Neural crest cell (in vitro differentiated cells): ENCODE data around the gene FOXP2. TPM values are rescaled to one million over a fixed set of nuclear protein-coding genes. Genes with fewer than 3 reads are reported as not detected.
A peak's percentile ranks its signal among the peaks of the same experiment; 100 is the strongest.
"Not testable (repeated sequence)": the region's sequence is repeated elsewhere in the genome, so short reads cannot be mapped to it uniquely, and the experiment has no call there.

Experiments
- DNase-seq: peaks from one replicate; pipeline ENCODE4 v3.0.0; 2021; ENCODE audit warnings: low read depth, mixed read lengths, low spot score
- H3K27ac Mint-ChIP-seq: one replicate; pipeline ENCODE4 v1.8.0; 2021; ENCODE audit warnings: mild to moderate bottlenecking, mixed read lengths; ENCODE audit not compliant: unreplicated experiment
- H3K27me3 Mint-ChIP-seq: 2 replicates; pipeline ENCODE4 v1.8.0; 2021; ENCODE audit warnings: low read depth, mild to moderate bottlenecking, mixed read lengths
- H3K36me3 Mint-ChIP-seq: 2 replicates; pipeline ENCODE4 v1.8.0; 2021; ENCODE audit warnings: low read depth, mild to moderate bottlenecking, mixed read lengths
- H3K4me1 Mint-ChIP-seq: 2 replicates; pipeline ENCODE4 v1.8.0; 2021; ENCODE audit warnings: mixed read lengths
- H3K4me3 Mint-ChIP-seq: one replicate; pipeline ENCODE4 v1.8.0; 2021; ENCODE audit warnings: mild to moderate bottlenecking, mixed read lengths
- H3K9me3 Mint-ChIP-seq: 2 replicates; pipeline ENCODE4 v1.8.0; 2021; ENCODE audit warnings: mixed read lengths
- total RNA-seq: library from RNA; stranded (reverse); gene quantifications from 2 replicates; pipeline ENCODE4 v1.2.1, GENCODE V29; 2021
- TF ChIP-seq, protein P1 (sequence below): fragments of 200-600 bp; sonication (generic); conservative IDR thresholded peaks from 2 replicates; pipeline ENCODE4 v1.5.0; 2021; ENCODE audit warnings: antibody characterized with exemption, mild to moderate bottlenecking

The FOXP2 gene
- total RNA-seq, 1 donor from 2014 or later = 7.1 TPM

DNA sequence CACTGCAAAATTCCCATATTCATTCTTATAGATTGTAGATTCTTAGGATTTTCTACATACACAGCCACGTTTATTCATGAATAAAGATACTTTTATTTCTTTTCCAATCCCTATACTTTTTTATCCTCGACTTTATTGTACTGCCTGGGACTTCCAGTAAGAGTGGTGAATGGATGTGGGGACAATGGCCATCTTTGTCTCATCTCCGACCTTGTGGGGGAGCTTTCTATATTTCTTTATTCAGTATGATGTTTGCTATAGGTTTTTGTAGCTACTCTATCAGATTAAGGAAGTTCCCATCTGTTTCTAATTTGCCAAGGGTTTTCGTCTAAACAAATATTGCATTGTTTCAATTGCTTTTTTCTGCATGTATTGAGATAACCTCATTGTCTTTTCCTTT lies 184.3 kb downstream of the FOXP2 start:
- no peak overlapping the region for H3K27ac Mint-ChIP-seq

GRCh38 chr7:114606100-114606499 lies 191.5 kb downstream of the FOXP2 start:
- Mint-ChIP-seq H3K27ac (no peak overlapping the region), H3K4me1 (no peaks in the 10 kb centered on the region), H3K9me3 (no peaks in the 10 kb centered on the region), H3K27me3 (no peaks in the 10 kb centered on the region), H3K36me3 (no peaks in the 10 kb centered on the region), H3K4me3 (no peak overlapping the region)
- TF ChIP-seq, protein P1, sequence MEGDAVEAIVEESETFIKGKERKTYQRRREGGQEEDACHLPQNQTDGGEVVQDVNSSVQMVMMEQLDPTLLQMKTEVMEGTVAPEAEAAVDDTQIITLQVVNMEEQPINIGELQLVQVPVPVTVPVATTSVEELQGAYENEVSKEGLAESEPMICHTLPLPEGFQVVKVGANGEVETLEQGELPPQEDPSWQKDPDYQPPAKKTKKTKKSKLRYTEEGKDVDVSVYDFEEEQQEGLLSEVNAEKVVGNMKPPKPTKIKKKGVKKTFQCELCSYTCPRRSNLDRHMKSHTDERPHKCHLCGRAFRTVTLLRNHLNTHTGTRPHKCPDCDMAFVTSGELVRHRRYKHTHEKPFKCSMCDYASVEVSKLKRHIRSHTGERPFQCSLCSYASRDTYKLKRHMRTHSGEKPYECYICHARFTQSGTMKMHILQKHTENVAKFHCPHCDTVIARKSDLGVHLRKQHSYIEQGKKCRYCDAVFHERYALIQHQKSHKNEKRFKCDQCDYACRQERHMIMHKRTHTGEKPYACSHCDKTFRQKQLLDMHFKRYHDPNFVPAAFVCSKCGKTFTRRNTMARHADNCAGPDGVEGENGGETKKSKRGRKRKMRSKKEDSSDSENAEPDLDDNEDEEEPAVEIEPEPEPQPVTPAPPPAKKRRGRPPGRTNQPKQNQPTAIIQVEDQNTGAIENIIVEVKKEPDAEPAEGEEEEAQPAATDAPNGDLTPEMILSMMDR = no peak
- no peak for DNase-seq

More for the DNA sequence above, 184.3 kb downstream of the FOXP2 start:
- peaks cover 6% of the 10 kb centered on the region for H3K4me1 Mint-ChIP-seq
- H3K27me3 Mint-ChIP-seq = no peaks in the 10 kb centered on the region
- TF ChIP-seq, protein P1 = no peak
- no peak for DNase-seq
- no peaks in the 10 kb centered on the region for H3K36me3 Mint-ChIP-seq
- H3K4me3 Mint-ChIP-seq = no peak overlapping the region
- no peaks in the 10 kb centered on the region for H3K9me3 Mint-ChIP-seq

DNA sequence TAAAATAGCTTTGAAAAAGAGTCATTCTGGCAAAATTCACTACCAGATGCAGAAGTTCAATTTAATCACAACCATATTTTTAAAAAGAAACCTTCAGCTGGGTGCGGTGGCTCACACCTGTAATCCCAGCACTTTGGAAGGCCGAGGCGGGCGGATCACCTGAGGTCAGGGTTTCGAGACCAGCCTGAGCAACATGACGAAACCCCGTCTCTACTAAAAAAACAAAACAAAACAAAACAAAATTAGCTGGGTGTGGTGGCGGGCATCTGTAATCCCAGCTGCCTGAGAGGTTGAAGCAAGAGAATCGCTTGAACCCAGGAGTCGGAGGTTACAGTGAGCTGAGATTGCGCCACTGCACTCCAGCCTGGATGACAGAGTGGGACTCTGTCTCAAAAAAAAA lies 194.2 kb downstream of the FOXP2 start:
- not testable (repeated sequence) for H3K27ac Mint-ChIP-seq, DNase-seq, H3K9me3 Mint-ChIP-seq, H3K36me3 Mint-ChIP-seq, H3K4me3 Mint-ChIP-seq, H3K27me3 Mint-ChIP-seq, H3K4me1 Mint-ChIP-seq

GRCh38 chr7:114620208-114620607 lies 205.6 kb downstream of the FOXP2 start:
- H3K4me1 Mint-ChIP-seq = peaks cover 18% of the 10 kb centered on the region
- H3K27me3 Mint-ChIP-seq = no peaks in the 10 kb centered on the region
- TF ChIP-seq, protein P1 = no peak
- DNase-seq = no peak
- H3K9me3 Mint-ChIP-seq = no peaks in the 10 kb centered on the region
- H3K36me3 Mint-ChIP-seq = no peaks in the 10 kb centered on the region
- H3K27ac Mint-ChIP-seq = no peak overlapping the region
- H3K4me3 Mint-ChIP-seq = no peak overlapping the region

- no peaks in the 10 kb centered on the region for H3K9me3 Mint-ChIP-seq
- no peaks in the 10 kb centered on the region for H3K27me3 Mint-ChIP-seq
- no peak overlapping the region for H3K27ac Mint-ChIP-seq
- no peak overlapping the region for H3K4me3 Mint-ChIP-seq
- H3K4me1 Mint-ChIP-seq = peaks cover 18% of the 10 kb centered on the region
- no peaks in the 10 kb centered on the region for H3K36me3 Mint-ChIP-seq
- DNase-seq = no peak
- TF ChIP-seq, protein P1 = no peak
These were observed 207.6 kb downstream of the FOXP2 start for GRCh38 chr7:114622221-114622620.

DNA sequence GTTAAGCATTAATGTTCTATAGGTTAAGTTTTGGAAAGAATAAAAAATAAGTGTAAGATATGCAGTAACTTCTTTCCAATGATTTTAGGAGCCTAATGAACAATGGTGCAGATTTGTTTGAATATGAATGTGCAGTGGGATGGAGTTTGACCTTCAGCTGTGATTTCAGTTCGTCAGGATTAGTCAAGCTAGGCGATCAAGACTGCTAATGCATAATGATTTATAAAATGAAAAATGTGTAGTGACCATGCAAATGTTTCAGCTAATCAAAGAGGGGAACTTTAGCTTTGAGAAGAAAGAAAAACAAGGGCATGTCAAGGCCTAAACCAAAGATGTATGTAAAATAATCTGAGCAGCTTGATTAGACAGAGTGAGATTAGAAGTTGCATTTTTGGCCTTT lies 208.5 kb downstream of the FOXP2 start:
- H3K27me3 Mint-ChIP-seq = no peaks in the 10 kb centered on the region
- peaks cover 18% of the 10 kb centered on the region for H3K4me1 Mint-ChIP-seq
- no peaks in the 10 kb centered on the region for H3K36me3 Mint-ChIP-seq
- no peak overlapping the region for H3K4me3 Mint-ChIP-seq
- peak overlapping the region; percentile 40 for H3K27ac Mint-ChIP-seq
- TF ChIP-seq, protein P1 = no peak
- no peaks in the 10 kb centered on the region for H3K9me3 Mint-ChIP-seq
- no peak for DNase-seq
